Mammary epithelial cell (primary cell): Measurements from ENCODE around the gene SLC35F1.

Experiments used
- EZH2 ChIP-seq: IDR thresholded peaks from 2 replicates; pipeline ENCODE4 v1.6.1; 2012; ENCODE audit warnings: low read length, inconsistent platforms, borderline replicate concordance
- TF ChIP-seq, protein P1 (sequence below), 2 donors: IDR thresholded peaks in 1 of 2; conservative IDR thresholded peaks in 1 of 2; 2 replicates each; pipeline ENCODE4 v1.5.1; 2011 to 2012; ENCODE audit warnings: inconsistent platforms in 2 of 2, low read length in 2 of 2, mild to moderate bottlenecking in 2 of 2, control low read depth in 1 of 2, low read depth in 1 of 2; ENCODE audit not compliant: insufficient read depth in 1 of 2; ENCODE audit errors: extremely low read depth in 1 of 2

DNA sequence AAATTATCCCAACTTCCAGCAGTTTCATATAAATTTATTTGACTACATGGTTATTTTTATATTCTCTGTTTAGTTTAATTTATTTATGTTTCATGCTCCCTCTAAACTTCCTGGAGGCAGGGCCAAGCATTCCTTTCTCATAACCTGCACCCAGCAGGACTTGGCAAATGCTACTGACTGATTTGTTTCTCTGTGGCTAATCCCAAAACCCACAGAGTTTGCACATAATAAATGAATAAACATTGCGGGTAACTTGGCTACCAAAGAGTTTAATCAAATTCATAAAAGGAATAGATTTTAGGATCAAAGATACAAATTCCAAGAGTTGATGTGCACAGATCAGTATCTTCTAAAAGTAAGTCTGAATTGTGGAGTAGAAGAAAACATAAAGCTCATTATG, 239.5 kb downstream of the SLC35F1 start:
- TF ChIP-seq EZH2: no peak
- TF ChIP-seq, protein P1, sequence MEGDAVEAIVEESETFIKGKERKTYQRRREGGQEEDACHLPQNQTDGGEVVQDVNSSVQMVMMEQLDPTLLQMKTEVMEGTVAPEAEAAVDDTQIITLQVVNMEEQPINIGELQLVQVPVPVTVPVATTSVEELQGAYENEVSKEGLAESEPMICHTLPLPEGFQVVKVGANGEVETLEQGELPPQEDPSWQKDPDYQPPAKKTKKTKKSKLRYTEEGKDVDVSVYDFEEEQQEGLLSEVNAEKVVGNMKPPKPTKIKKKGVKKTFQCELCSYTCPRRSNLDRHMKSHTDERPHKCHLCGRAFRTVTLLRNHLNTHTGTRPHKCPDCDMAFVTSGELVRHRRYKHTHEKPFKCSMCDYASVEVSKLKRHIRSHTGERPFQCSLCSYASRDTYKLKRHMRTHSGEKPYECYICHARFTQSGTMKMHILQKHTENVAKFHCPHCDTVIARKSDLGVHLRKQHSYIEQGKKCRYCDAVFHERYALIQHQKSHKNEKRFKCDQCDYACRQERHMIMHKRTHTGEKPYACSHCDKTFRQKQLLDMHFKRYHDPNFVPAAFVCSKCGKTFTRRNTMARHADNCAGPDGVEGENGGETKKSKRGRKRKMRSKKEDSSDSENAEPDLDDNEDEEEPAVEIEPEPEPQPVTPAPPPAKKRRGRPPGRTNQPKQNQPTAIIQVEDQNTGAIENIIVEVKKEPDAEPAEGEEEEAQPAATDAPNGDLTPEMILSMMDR (conservative IDR thresholded peaks at IDR 0.05 in 1 of 2, IDR thresholded peaks at IDR 0.05 in 1 of 2; ENCODE audit: extremely low read depth in 1 of 2, insufficient read depth in 1 of 2, low read depth in 1 of 2, low read length in 2 of 2): no peak
